Thyroid gland (tissue), 4 donors: Measurements from ENCODE around the gene RPS6KA1.

Experiments
- CTCF ChIP-seq, 6 experiments: fragments of 200-600 bp in 3 of 6; fragments of 450-650 bp in 3 of 6; sonication (generic) in 3 of 6; IDR thresholded peaks; one replicate each; pipeline ENCODE4 v1.5.1; 2016 to 2019; ENCODE audit warnings: antibody characterized with exemption in 6 of 6, mild to moderate bottlenecking in 2 of 6, inconsistent platforms in 1 of 6, moderate library complexity in 1 of 6
- POLR2A ChIP-seq, 2 donors: fragments of 450-650 bp; IDR thresholded peaks; one replicate each; pipeline ENCODE4 v1.6.1; 2017; ENCODE audit warnings: antibody characterized with exemption in 2 of 2, mild to moderate bottlenecking in 2 of 2, moderate library complexity in 1 of 2

GRCh38 chr1:26583646-26584485 lies 54.3 kb downstream of the RPS6KA1 start:
- TF ChIP-seq CTCF (IDR thresholded peaks at IDR 0.05) = no peak
- no peak for TF ChIP-seq POLR2A (IDR thresholded peaks at IDR 0.05)
